SK-N-SH (cell line): ENCODE data around the gene BMP2K.

Experiments
- EP300 ChIP-seq, 2 experiments: IDR thresholded peaks; 2 replicates each; pipeline versions ENCODE4 v1.4.0 to v1.6.1; 2012; ENCODE audit warnings: borderline replicate concordance in 1 of 2, low read depth in 1 of 2, low read length in 1 of 2
- JUND ChIP-seq: IDR thresholded peaks from 2 replicates; pipeline ENCODE4 v1.4.0; 2012
- MAX ChIP-seq: IDR thresholded peaks from 2 replicates; pipeline ENCODE4 v1.4.0; 2012; ENCODE audit warnings: low read depth

- TF ChIP-seq EP300 (IDR thresholded peaks at IDR 0.05; ENCODE audit: borderline replicate concordance in 1 of 2, low read depth in 1 of 2, low read length in 1 of 2) (no peak), MAX (no peak), JUND (no peak)
Observed at GRCh38 chr4:78922207-78922606, 146.1 kb downstream of the BMP2K start.
